GM12892 (cell line): ENCODE results near the gene TMEM178B.

ENCODE experiments used
- DNase-seq: peaks from one replicate; pipeline ENCODE4 v3.0.0; 2011; ENCODE audit not compliant: insufficient read length
- FAIRE-seq: peaks from 2 replicates; lab custom pipeline; 2011; peaks lifted over from hg19 to GRCh38; lab: Jason Lieb, UNC
- POLR2A ChIP-seq: IDR thresholded peaks from 2 replicates; pipeline ENCODE4 v1.6.1; 2011; ENCODE audit warnings: low read depth, low read length, control low read depth
- POLR2AphosphoS5 ChIP-seq: IDR thresholded peaks from 2 replicates; pipeline ENCODE4 v1.6.1; 2011; ENCODE audit warnings: low read depth, low read length, control low read depth
- TAF1 ChIP-seq: IDR thresholded peaks from 2 replicates; pipeline ENCODE4 v1.6.1; 2011; ENCODE audit warnings: low read depth, mild to moderate bottlenecking, control low read depth, low read length, borderline replicate concordance

The TMEM178B gene

GRCh38 chr7:141344153-141344935 is 270.5 kb downstream of the TMEM178B start:
- DNase-seq (no peak), FAIRE-seq (no peak)
- no peak for TF ChIP-seq POLR2A
- no peak for TF ChIP-seq POLR2AphosphoS5
- no peak for TF ChIP-seq TAF1

- TF ChIP-seq POLR2A (no peak), POLR2AphosphoS5 (no peak), TAF1 (no peak)
- DNase-seq: no peak
- no peak for FAIRE-seq
Measured at GRCh38 chr7:141348728-141349127, 274.9 kb downstream of the TMEM178B start.

- TF ChIP-seq TAF1 (no peak), POLR2AphosphoS5 (no peak), POLR2A (no peak)
- FAIRE-seq (no peak), DNase-seq (no peak)
Measured at GRCh38 chr7:141349338-141349737, 275.5 kb downstream of the TMEM178B start.

GRCh38 chr7:141349804-141350203 is 275.9 kb downstream of the TMEM178B start:
- no peak for DNase-seq
- no peak for FAIRE-seq
- TF ChIP-seq POLR2A: no peak
- no peak for TF ChIP-seq TAF1
- TF ChIP-seq POLR2AphosphoS5: no peak

- DNase-seq (no peak), FAIRE-seq (no peak)
- TF ChIP-seq POLR2A: no peak
- TF ChIP-seq POLR2AphosphoS5: no peak
- no peak for TF ChIP-seq TAF1
Measured at GRCh38 chr7:141351175-141351574, 277.3 kb downstream of the TMEM178B start.

- DNase-seq (no peak), FAIRE-seq (no peak)
Measured at GRCh38 chr7:141352955-141353354, 279.1 kb downstream of the TMEM178B start.

GRCh38 chr7:141354251-141354650 is 280.4 kb downstream of the TMEM178B start:
- no peak for DNase-seq
- no peak for FAIRE-seq

More at GRCh38 chr7:141352955-141353354, 279.1 kb downstream of the TMEM178B start:
- TF ChIP-seq POLR2AphosphoS5: no peak
- TF ChIP-seq POLR2A: no peak
- TF ChIP-seq TAF1: no peak

GRCh38 chr7:141355032-141355431 is 281.2 kb downstream of the TMEM178B start:
- TF ChIP-seq POLR2A (no peak), TAF1 (no peak), POLR2AphosphoS5 (no peak)
- DNase-seq (no peak), FAIRE-seq (no peak)

More at GRCh38 chr7:141354251-141354650, 280.4 kb downstream of the TMEM178B start:
- no peak for TF ChIP-seq TAF1
- TF ChIP-seq POLR2A: no peak
- no peak for TF ChIP-seq POLR2AphosphoS5

- DNase-seq (no peak), FAIRE-seq (no peak)
- TF ChIP-seq TAF1 (no peak), POLR2AphosphoS5 (no peak)
Measured at GRCh38 chr7:141356161-141356560, 282.3 kb downstream of the TMEM178B start.

- FAIRE-seq (no peak), DNase-seq (no peak)
- TF ChIP-seq TAF1: no peak
Measured at GRCh38 chr7:141358386-141358785, 284.5 kb downstream of the TMEM178B start.

- FAIRE-seq: no peak
- TF ChIP-seq TAF1: no peak
- TF ChIP-seq POLR2AphosphoS5: no peak
- no peak for TF ChIP-seq POLR2A
- no peak for DNase-seq
Measured at GRCh38 chr7:141359262-141359661, 285.4 kb downstream of the TMEM178B start.

GRCh38 chr7:141359740-141360415 is 286.0 kb downstream of the TMEM178B start:
- FAIRE-seq (no peak), DNase-seq (no peak)
- no peak for TF ChIP-seq POLR2A

GRCh38 chr7:141360416-141360760 is 286.5 kb downstream of the TMEM178B start:
- no peak for DNase-seq
- FAIRE-seq: no peak
- TF ChIP-seq TAF1 (no peak), POLR2AphosphoS5 (no peak), POLR2A (no peak)
